H1 (cell line): Measurements from ENCODE around the gene LCORL. TPM values are rescaled to one million over a fixed set of nuclear protein-coding genes. Genes with fewer than 3 reads are reported as not detected.

Source experiments
- CTCF ChIA-PET: fragments of 300-600 bp; sonication (Branson Sonifier 250); formaldehyde crosslinking; loops from one replicate; lab custom pipeline; 2021; ENCODE audit not compliant: partially characterized antibody; lab: Charles Lee
- POLR2A ChIA-PET: fragments of 300-600 bp; sonication (Branson Sonifier 250); formaldehyde crosslinking; loops from one replicate; lab custom pipeline; 2021; ENCODE audit warnings: inconsistent platforms; ENCODE audit not compliant: partially characterized antibody; lab: Charles Lee
- DNase-seq, 2 experiments: peaks; one replicate each; pipeline versions ENCODE4 v3.0.0 to v3.0.0-alpha.2; 2010 to 2022; ENCODE audit warnings: low spot score in 2 of 2, low read depth in 1 of 2, mixed read lengths in 1 of 2
- FAIRE-seq: peaks from 2 replicates; lab custom pipeline; 2011; peaks lifted over from hg19 to GRCh38; lab: Jason Lieb, UNC
- H2AFZ ChIP-seq: 2 replicates; pipeline ENCODE4 v1.8.1; 2012; ENCODE audit warnings: low read length, inconsistent platforms
- H2AK5ac ChIP-seq: 2 replicates; pipeline ENCODE4 v1.6.1; 2013; ENCODE audit warnings: low read depth, low read length
- H2BK120ac ChIP-seq: replicated peaks from 2 replicates; pipeline ENCODE3; 2013; ENCODE audit warnings: low read depth, low read length, inconsistent platforms
- H2BK12ac ChIP-seq: 2 replicates; pipeline ENCODE4 v1.6.1; 2013; ENCODE audit warnings: low read depth, low read length
- H2BK15ac ChIP-seq: 2 replicates; pipeline ENCODE4 v1.6.1; 2013; ENCODE audit warnings: low read length
- H2BK20ac ChIP-seq: 2 replicates; pipeline ENCODE4 v1.6.1; 2013; ENCODE audit warnings: low read length
- H2BK5ac ChIP-seq: 2 replicates; pipeline ENCODE4 v1.6.1; 2013; ENCODE audit warnings: low read depth, low read length
- H3K14ac ChIP-seq: 2 replicates; pipeline ENCODE4 v1.6.1; 2013; ENCODE audit warnings: inconsistent platforms; ENCODE audit not compliant: insufficient read length
- H3K18ac ChIP-seq: 2 replicates; pipeline ENCODE4 v1.6.1; 2013; ENCODE audit warnings: low read length; ENCODE audit errors: extremely low read depth
- H3K23ac ChIP-seq: 2 replicates; pipeline ENCODE4 v1.6.1; 2013; ENCODE audit warnings: inconsistent platforms; ENCODE audit not compliant: insufficient read length
- H3K23me2 ChIP-seq: 2 replicates; pipeline ENCODE4 v1.6.1; 2013; ENCODE audit warnings: low read depth, low read length
- H3K27ac ChIP-seq: 2 replicates; pipeline ENCODE4 v1.6.1; 2011; ENCODE audit warnings: low read depth, low read length, inconsistent platforms
- H3K27me3 ChIP-seq, 4 experiments: replicated peaks in 1 of 4; 1 replicate in 1 of 4; 2 replicates in 3 of 4; pipeline versions ENCODE4 v1.6.1 to v1.8.1; 2011 to 2013; ENCODE audit warnings: low read length in 3 of 4, mild to moderate bottlenecking in 3 of 4, inconsistent platforms in 2 of 4, mixed read lengths in 2 of 4, moderate library complexity in 1 of 4; ENCODE audit not compliant: control insufficient read depth in 3 of 4, insufficient read depth in 3 of 4; ENCODE audit errors: extremely low read depth in 1 of 4
- H3K36me3 ChIP-seq, 4 experiments: 2 replicates each; pipeline versions ENCODE4 v1.6.1 to v1.8.1; 2011 to 2013; ENCODE audit warnings: mild to moderate bottlenecking in 4 of 4, low read length in 3 of 4, moderate library complexity in 2 of 4, control low read depth in 1 of 4, inconsistent platforms in 1 of 4; ENCODE audit not compliant: insufficient read depth in 4 of 4, control insufficient read depth in 2 of 4
- H3K4ac ChIP-seq: replicated peaks from 2 replicates; pipeline ENCODE3; 2013; ENCODE audit warnings: low read length, low read depth, mixed read lengths, inconsistent platforms; ENCODE audit not compliant: insufficient read length
- H3K4me1 ChIP-seq, 4 experiments: replicated peaks in 1 of 4; 1 replicate in 1 of 4; 2 replicates in 3 of 4; pipeline versions ENCODE4 v1.6.1 to v1.8.1; 2011 to 2013; ENCODE audit warnings: low read length in 3 of 4, inconsistent platforms in 2 of 4, mixed read lengths in 1 of 4; ENCODE audit not compliant: insufficient read depth in 4 of 4, control insufficient read depth in 3 of 4
- H3K4me2 ChIP-seq, 2 experiments: 2 replicates each; pipeline versions ENCODE4 v1.6.1 to v1.8.1; 2011 to 2013; ENCODE audit warnings: low read depth in 2 of 2, low read length in 2 of 2, control low read depth in 1 of 2, inconsistent platforms in 1 of 2, mild to moderate bottlenecking in 1 of 2; ENCODE audit not compliant: insufficient read depth in 1 of 2
- H3K4me3 ChIP-seq, 4 experiments: fragments of 200-600, 300-600 bp in 1 of 4; sonication (generic), shearing (Covaris generic), sonication (Bioruptor Twin) in 1 of 4; 2 replicates each; pipeline versions ENCODE4 v1.5.1 to v1.8.1; 2011 to 2016; ENCODE audit warnings: low read length in 4 of 4, low read depth in 3 of 4, control low read depth in 2 of 4, inconsistent platforms in 2 of 4, mild to moderate bottlenecking in 2 of 4, mixed read lengths in 1 of 4, moderate library complexity in 1 of 4; ENCODE audit not compliant: insufficient read depth in 2 of 4; ENCODE audit errors: extremely low read depth in 1 of 4
- H3K56ac ChIP-seq: replicated peaks from 2 replicates; pipeline ENCODE3; 2013; ENCODE audit warnings: low read depth, mild to moderate bottlenecking, mixed read lengths, low read length, inconsistent platforms; ENCODE audit not compliant: insufficient read length
- H3K79me1 ChIP-seq: 2 replicates; pipeline ENCODE4 v1.6.1; 2013; ENCODE audit warnings: low read depth, low read length, control low read depth
- H3K79me2 ChIP-seq, 2 experiments: 2 replicates each; pipeline versions ENCODE4 v1.6.1 to v1.8.1; 2012 to 2013; ENCODE audit warnings: low read length in 2 of 2, mild to moderate bottlenecking in 2 of 2, inconsistent platforms in 1 of 2; ENCODE audit not compliant: insufficient read depth in 2 of 2, control insufficient read depth in 1 of 2
- H3K9ac ChIP-seq, 4 experiments: replicated peaks in 1 of 4; 1 replicate in 1 of 4; 2 replicates in 3 of 4; pipeline versions ENCODE4 v1.6.1 to v1.8.1; 2011 to 2013; ENCODE audit warnings: low read depth in 3 of 4, low read length in 3 of 4, control low read depth in 2 of 4, mild to moderate bottlenecking in 2 of 4, moderate library complexity in 2 of 4, inconsistent platforms in 1 of 4; ENCODE audit errors: extremely low read depth in 1 of 4
- H3K9me3 ChIP-seq, 2 experiments: 2 replicates each; pipeline versions ENCODE4 v1.6.1 to v1.8.1; 2012 to 2013; ENCODE audit warnings: mild to moderate bottlenecking in 2 of 2, moderate library complexity in 2 of 2, control low read depth in 1 of 2, inconsistent platforms in 1 of 2, low read depth in 1 of 2, low read length in 1 of 2, mixed read lengths in 1 of 2; ENCODE audit not compliant: insufficient read depth in 2 of 2
- H4K20me1 ChIP-seq, 2 experiments: replicated peaks in 1 of 2; 2 replicates each; pipeline versions ENCODE3 to v1.8.1; 2011 to 2013; ENCODE audit warnings: inconsistent platforms in 2 of 2, low read length in 2 of 2, mild to moderate bottlenecking in 1 of 2; ENCODE audit not compliant: insufficient read depth in 2 of 2, control insufficient read depth in 1 of 2
- H4K5ac ChIP-seq: 2 replicates; pipeline ENCODE4 v1.6.1; 2013; ENCODE audit warnings: low read length, low read depth, mixed read lengths, inconsistent platforms; ENCODE audit not compliant: insufficient read length
- H4K8ac ChIP-seq: 2 replicates; pipeline ENCODE4 v1.8.0; 2013; ENCODE audit warnings: mild to moderate bottlenecking, moderate library complexity, low read length, inconsistent platforms; ENCODE audit not compliant: insufficient read depth; ENCODE audit errors: extremely low read depth
- H4K91ac ChIP-seq: replicated peaks from 2 replicates; pipeline ENCODE3; 2013; ENCODE audit warnings: low read length, mixed read lengths, inconsistent platforms; ENCODE audit not compliant: insufficient read length
- ASH2L ChIP-seq: fragments of 200-600, 300-600 bp; sonication (generic); IDR thresholded peaks from one replicate; pipeline ENCODE4 v1.7.1; 2017; ENCODE audit warnings: low read length
- CBX8 ChIP-seq: fragments of 300-800, 300-1000 bp; sonication (generic); IDR thresholded peaks from 2 replicates; pipeline ENCODE4 v1.7.1; 2016; ENCODE audit warnings: low read depth, low read length, borderline replicate concordance
- CEBPB ChIP-seq: IDR thresholded peaks from 2 replicates; pipeline ENCODE4 v1.6.1; 2012; ENCODE audit warnings: low read depth, low read length
- CHD1 ChIP-seq: IDR thresholded peaks from 2 replicates; pipeline ENCODE4 v1.6.1; 2012; ENCODE audit warnings: low read depth, low read length, improper control_type of control experiment
- CHD2 ChIP-seq: IDR thresholded peaks from 2 replicates; pipeline ENCODE4 v1.6.1; 2012; ENCODE audit warnings: low read length, improper control_type of control experiment
- CREB1 ChIP-seq: IDR thresholded peaks from 2 replicates; pipeline ENCODE4 v1.6.1; 2012; ENCODE audit warnings: inconsistent platforms
- EZH2 ChIP-seq: fragments of 200-600 bp; sonication (generic); IDR thresholded peaks from 2 replicates; pipeline ENCODE4 v1.7.1; 2012; ENCODE audit warnings: low read depth, mild to moderate bottlenecking, moderate library complexity, low read length, inconsistent platforms; ENCODE audit not compliant: severe bottlenecking
- FOSL1 ChIP-seq: IDR thresholded peaks from 2 replicates; pipeline ENCODE4 v1.6.1; 2011; ENCODE audit warnings: mild to moderate bottlenecking, low read depth, low read length, moderate library complexity; ENCODE audit not compliant: insufficient read depth
- HDAC2 ChIP-seq, 2 experiments: fragments of 300-600 bp in 1 of 2; sonication (generic) in 1 of 2; IDR thresholded peaks; 2 replicates each; pipeline ENCODE4 v1.6.1; 2011 to 2012; ENCODE audit warnings: low read depth in 2 of 2, low read length in 2 of 2, mild to moderate bottlenecking in 2 of 2, moderate library complexity in 2 of 2, borderline replicate concordance in 1 of 2, inconsistent platforms in 1 of 2
- KDM5A ChIP-seq: fragments of 200-600 bp; IDR thresholded peaks from 2 replicates; pipeline ENCODE4 v1.7.1; 2012; ENCODE audit warnings: mild to moderate bottlenecking, low read length, inconsistent platforms, mixed read lengths
- NRF1 ChIP-seq: IDR thresholded peaks from 2 replicates; pipeline ENCODE4 v1.6.1; 2011; ENCODE audit warnings: mild to moderate bottlenecking, low read depth, low read length, improper control_type of control experiment
- RXRA ChIP-seq: IDR thresholded peaks from 2 replicates; pipeline ENCODE4 v1.6.1; 2011; ENCODE audit warnings: low read depth, mild to moderate bottlenecking, low read length, moderate library complexity; ENCODE audit not compliant: insufficient read depth
- SAP30 ChIP-seq: fragments of 300-600 bp; sonication (generic); IDR thresholded peaks from 2 replicates; pipeline ENCODE4 v1.7.1; 2012; ENCODE audit warnings: low read length, moderate library complexity, mild to moderate bottlenecking, inconsistent platforms; ENCODE audit not compliant: insufficient read depth, insufficient replicate concordance
- WGBS, 2 experiments: shearing (Covaris generic) in 1 of 2; methylation state at CpG; one replicate each; pipeline versions ENCODE4 v1.1.6 to v1.1.7; 2013 to 2015; ENCODE audit warnings: low lambda C conversion rate in 2 of 2, mixed read lengths in 2 of 2, inconsistent platforms in 1 of 2, low coverage in 1 of 2, missing lambda C conversion rate in 1 of 2; ENCODE audit not compliant: insufficient replicate concordance in 2 of 2, insufficient coverage in 1 of 2, insufficient read length in 1 of 2; ENCODE audit errors: extremely low coverage in 1 of 2, missing lambda C conversion rate in 1 of 2; 5-methylcytosine and 5-hydroxymethylcytosine counted together
- polyA plus RNA-seq, 7 experiments: library from polyadenylated mRNA; depleted of rRNA in 3 of 7; stranded (reverse) in 5 of 7; unstranded in 2 of 7; fragments of >200 nt in 5 of 7; fragments of 200-250 nt in 2 of 7; gene quantifications; 1 replicate in 5 of 7; 2 replicates in 1 of 7; 4 replicates in 1 of 7; pipeline versions ENCODE4 v1.2.1 to v1.2.3, GENCODE V29; 2011 to 2013; ENCODE audit warnings: missing spikeins in 2 of 7, mixed read lengths in 2 of 7
- total RNA-seq: library from RNA; stranded (reverse); fragmentation: NEBNext Ultra II Directional; extraction: Animal tissue kit (Norgen Biotek cat#: 25700); gene quantifications from 2 replicates; pipeline ENCODE4 v1.2.1, GENCODE V29; 2021
- TF ChIP-seq, protein P1 (sequence below): IDR thresholded peaks from 2 replicates; pipeline ENCODE4 v1.6.1; 2012; ENCODE audit warnings: inconsistent platforms

The LCORL gene
- total and polyA plus RNA-seq, 2 of the 8 experiments (the other 6 are each of a cell fraction or from before 2014, with no cell fraction given): 2.2 to 19.2 TPM

- no peak overlapping the region for H4K8ac ChIP-seq
- H2BK5ac ChIP-seq: no peak overlapping the region
- ChIA-PET CTCF (no interaction called here), POLR2A (no interaction called here)
- no peak overlapping the region for H3K9ac ChIP-seq
- 78% methylated on average over 2 of the region's 2 CpGs; no CpG with 5 or more reads in 1 of the 2 experiments for WGBS, 2 experiments
- H3K79me2 ChIP-seq: no peaks in the 10 kb centered on the region
- no peak overlapping the region for H3K56ac ChIP-seq
- no peak overlapping the region for H2BK15ac ChIP-seq
- H3K4me1 ChIP-seq: no peaks in the 10 kb centered on the region
- H3K18ac ChIP-seq: no peak overlapping the region
- H3K36me3 ChIP-seq: no peaks in the 10 kb centered on the region
- no peak overlapping the region for H4K5ac ChIP-seq
- no peaks in the 10 kb centered on the region for H3K23me2 ChIP-seq
- no peak overlapping the region for H2BK120ac ChIP-seq
- H3K9me3 ChIP-seq: no peaks in the 10 kb centered on the region
- no peak overlapping the region for H3K4me3 ChIP-seq
- no peak overlapping the region for H2AFZ ChIP-seq
- H2BK12ac ChIP-seq: no peak overlapping the region
- no peak overlapping the region for H3K23ac ChIP-seq
- H3K27ac ChIP-seq: no peak overlapping the region
- H3K4ac ChIP-seq: no peak overlapping the region
- no peak overlapping the region for H4K91ac ChIP-seq
- no peak overlapping the region for H3K14ac ChIP-seq
- no peak overlapping the region for H2BK20ac ChIP-seq
- H3K4me2 ChIP-seq: no peak overlapping the region
- DNase-seq: no peak
- H3K27me3 ChIP-seq: peaks cover 0 to 1% (median 0%) of the 10 kb centered on the region in 4 experiments; a peak in 1 of 7 replicates
- no peaks in the 10 kb centered on the region for H3K79me1 ChIP-seq
- no peak overlapping the region for H2AK5ac ChIP-seq
- no peaks in the 10 kb centered on the region for H4K20me1 ChIP-seq
- no peak for FAIRE-seq
- TF ChIP-seq FOSL1 (no peak), NRF1 (no peak), RXRA (no peak), HDAC2 (IDR thresholded peaks at IDR 0.05; ENCODE audit: borderline replicate concordance in 1 of 2, low read depth in 2 of 2, low read length in 2 of 2) (no peak), CHD2 (no peak), SAP30 (no peak), CEBPB (no peak), CHD1 (no peak), EZH2 (no peak), CBX8 (no peak), CREB1 (no peak), KDM5A (no peak), ASH2L (no peak)
- TF ChIP-seq, protein P1, sequence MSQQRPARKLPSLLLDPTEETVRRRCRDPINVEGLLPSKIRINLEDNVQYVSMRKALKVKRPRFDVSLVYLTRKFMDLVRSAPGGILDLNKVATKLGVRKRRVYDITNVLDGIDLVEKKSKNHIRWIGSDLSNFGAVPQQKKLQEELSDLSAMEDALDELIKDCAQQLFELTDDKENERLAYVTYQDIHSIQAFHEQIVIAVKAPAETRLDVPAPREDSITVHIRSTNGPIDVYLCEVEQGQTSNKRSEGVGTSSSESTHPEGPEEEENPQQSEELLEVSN: no peak
Observed at GRCh38 chr4:17898553-17899055, 123.0 kb downstream of the LCORL start.
